A673 (cell line): ENCODE data around the gene TNFAIP8.
A peak's percentile ranks its signal among the peaks of the same experiment; 100 is the strongest.

Experiments
- EZH2 ChIP-seq: fragments of 200-600 bp; sonication (generic); IDR thresholded peaks from 2 replicates; pipeline ENCODE4 v1.6.1; 2017; ENCODE audit warnings: borderline replicate concordance, low read depth, mild to moderate bottlenecking, mixed read lengths, antibody characterized with exemption, low read length; ENCODE audit not compliant: poor library complexity, severe bottlenecking
- TF ChIP-seq, protein P1 (sequence below): fragments of 300-800, 200-600 bp; sonication (generic); conservative IDR thresholded peaks from 2 replicates; pipeline ENCODE4 v1.5.1; 2017; ENCODE audit warnings: low read depth, mild to moderate bottlenecking, antibody characterized with exemption, low read length, moderate library complexity, mixed read lengths

DNA sequence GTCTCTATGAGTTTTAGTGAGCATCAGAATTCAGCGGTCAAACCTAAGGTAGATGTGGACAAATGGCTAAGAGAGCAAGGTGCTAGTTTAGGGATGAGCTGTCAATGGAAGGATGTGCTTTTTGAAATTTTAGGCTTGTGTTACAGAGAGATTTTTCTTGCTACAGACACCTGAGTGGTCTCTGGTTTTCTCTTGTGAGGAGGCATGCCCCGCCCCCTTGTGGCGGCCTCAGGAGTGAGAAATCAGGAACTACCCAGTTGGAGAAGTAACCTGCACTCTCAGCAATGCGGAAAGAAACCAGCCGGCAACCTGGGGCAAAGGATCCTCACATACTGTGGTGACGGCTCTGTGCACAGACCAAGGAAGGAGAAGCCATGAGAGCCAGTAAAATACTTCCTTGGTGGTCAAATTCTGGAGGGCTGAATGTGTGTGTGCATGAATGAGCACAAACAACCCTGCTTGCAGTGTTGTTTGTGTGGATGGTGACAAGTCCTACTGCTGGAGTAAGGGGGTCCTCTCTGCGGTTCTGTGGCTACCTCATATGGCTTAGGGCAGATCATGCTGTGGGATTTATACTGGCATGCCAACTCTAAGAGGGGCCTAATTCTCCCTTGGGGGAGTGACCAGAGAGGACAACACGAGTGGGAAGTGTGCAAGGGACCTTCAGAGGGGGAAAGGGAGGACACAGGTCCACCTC lies 79.8 kb downstream of the TNFAIP8 start:
- TF ChIP-seq, protein P1, sequence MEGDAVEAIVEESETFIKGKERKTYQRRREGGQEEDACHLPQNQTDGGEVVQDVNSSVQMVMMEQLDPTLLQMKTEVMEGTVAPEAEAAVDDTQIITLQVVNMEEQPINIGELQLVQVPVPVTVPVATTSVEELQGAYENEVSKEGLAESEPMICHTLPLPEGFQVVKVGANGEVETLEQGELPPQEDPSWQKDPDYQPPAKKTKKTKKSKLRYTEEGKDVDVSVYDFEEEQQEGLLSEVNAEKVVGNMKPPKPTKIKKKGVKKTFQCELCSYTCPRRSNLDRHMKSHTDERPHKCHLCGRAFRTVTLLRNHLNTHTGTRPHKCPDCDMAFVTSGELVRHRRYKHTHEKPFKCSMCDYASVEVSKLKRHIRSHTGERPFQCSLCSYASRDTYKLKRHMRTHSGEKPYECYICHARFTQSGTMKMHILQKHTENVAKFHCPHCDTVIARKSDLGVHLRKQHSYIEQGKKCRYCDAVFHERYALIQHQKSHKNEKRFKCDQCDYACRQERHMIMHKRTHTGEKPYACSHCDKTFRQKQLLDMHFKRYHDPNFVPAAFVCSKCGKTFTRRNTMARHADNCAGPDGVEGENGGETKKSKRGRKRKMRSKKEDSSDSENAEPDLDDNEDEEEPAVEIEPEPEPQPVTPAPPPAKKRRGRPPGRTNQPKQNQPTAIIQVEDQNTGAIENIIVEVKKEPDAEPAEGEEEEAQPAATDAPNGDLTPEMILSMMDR = peak; percentile 80
- TF ChIP-seq EZH2 = no peak
